Urothelium cell line (cell line): ENCODE results near the gene CCDC188.

Source experiments
- DNase-seq: peaks from one replicate; pipeline ENCODE4 v3.0.0; 2011; ENCODE audit warnings: low spot score, mixed read lengths
- FAIRE-seq: peaks from 2 replicates; lab custom pipeline; 2011; peaks lifted over from hg19 to GRCh38; lab: Jason Lieb, UNC

CCDC188 gene

DNA sequence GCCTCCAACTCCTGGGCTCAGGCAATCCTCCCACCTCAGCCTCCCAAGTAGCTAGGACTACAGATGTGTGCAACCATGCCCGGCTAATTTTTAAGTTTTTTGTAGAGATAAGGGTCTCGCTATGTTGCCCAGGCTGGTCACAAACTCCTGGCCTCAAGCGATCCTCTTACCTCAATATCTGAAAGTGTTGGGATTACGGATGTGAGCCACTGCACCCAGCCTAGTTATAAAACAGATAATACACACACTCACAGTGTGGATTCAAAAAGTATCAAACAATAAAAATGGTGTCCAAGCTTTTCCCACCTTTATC is 377 bp upstream of the CCDC188 start:
- FAIRE-seq (no peak), DNase-seq (no peak)

DNA sequence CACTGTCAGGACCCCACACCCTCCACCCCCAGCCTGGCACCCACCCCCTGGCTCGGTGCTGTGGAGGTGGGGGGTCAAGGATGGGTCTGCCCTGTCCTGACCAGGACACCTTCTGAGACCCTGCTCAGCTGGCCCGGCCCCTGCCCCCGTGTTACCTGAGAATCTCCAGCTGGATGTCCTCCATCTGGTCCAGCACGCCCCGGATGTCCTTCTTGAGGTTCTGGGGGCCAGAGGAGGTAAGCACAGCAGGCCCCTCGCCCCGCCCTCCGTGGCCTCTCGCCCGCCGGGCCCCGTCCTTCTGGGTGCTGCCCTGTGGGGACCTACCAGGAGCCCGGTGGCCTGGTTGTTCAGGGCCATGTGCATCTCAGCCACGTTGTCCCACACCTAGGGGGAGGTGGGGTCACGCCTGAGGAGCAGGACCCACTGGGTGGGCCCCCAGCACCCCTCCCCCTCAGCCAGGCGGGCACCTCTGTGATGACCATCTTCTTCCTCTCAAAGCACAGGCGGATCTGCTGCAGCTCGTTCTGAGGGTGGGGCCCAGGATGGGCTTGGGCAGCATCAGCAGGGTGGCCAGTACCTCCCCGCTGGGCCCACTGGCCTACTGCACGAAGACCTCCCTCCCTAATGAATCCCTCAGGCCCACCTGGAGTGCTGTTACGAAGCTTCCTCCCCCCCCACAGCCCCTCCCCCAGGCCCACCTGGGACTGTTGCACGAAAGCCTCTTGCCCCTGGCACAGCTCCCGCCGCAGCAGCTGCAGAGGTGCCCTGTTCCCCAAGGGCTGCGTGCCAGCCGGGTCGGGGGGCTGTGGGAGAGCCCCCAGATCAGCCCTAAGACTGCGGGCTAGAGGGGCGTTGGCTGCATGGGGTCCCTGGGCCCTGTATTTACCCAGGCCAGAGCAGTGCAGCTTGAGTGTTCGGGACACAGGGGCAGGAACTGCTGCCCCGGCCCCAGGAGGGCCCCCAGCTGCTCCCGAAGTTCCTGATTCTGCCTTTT is 1.3 kb downstream of the CCDC188 start:
- DNase-seq (no peak), FAIRE-seq (peak; percentile 85)

DNA sequence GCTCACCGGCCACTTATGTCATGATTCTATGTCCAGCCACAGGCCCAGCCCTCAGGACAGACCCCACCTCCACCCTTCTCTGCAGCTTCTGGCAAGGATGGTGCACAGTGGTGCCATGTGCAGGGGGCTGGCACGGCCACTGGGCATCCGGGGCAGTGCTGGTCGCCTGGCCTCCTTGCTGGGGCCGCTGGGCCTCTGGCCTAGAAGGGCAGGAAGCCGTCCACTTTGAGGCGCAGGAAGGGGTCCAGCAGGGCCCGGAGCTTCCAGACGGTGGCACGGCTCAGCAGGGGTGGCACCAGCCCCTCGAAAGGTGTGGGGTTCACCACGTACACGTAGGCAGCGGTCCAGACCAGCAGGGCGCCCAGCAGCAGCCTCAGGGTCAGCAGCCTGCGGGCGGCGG is 2.4 kb downstream of the CCDC188 start:
- DNase-seq (no peak), FAIRE-seq (no peak)

DNA sequence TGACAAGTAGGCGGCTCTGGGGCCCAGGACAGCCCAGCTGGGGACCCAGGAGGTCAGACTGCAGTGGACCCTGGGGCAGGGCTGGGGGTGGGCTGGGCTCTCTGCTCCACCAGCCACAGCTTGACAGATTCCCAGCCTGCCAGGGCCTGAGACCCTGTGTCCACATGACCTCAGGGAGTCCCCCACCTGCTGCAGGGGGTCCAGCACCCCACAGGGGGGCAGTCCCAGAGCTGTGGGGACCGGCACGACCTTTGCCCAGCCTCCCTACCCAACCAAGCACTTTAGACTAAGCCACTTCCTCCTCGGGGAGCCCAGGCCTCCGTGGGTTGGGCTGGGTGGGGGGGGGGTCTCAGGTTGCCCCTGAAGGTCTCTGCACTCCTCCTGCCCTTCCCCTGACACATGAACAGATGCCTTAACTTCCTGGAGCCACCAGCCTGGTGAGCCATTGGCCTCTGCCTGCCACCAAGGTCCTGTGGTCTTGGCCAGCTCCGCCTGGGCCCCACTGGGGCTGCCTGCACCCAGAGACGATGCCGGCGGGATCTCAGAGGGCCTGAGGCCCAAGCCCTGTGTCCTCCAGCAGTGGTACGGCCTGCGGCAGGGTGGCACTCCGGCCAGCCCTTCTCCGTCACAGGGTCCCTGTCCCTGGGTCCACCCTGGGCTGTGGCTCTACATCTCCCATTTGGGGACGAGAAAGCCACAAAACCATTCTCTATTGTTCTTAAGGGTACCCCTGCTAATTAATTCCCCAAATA is 3.4 kb downstream of the CCDC188 start:
- DNase-seq (no peak), FAIRE-seq (no peak)

DNA sequence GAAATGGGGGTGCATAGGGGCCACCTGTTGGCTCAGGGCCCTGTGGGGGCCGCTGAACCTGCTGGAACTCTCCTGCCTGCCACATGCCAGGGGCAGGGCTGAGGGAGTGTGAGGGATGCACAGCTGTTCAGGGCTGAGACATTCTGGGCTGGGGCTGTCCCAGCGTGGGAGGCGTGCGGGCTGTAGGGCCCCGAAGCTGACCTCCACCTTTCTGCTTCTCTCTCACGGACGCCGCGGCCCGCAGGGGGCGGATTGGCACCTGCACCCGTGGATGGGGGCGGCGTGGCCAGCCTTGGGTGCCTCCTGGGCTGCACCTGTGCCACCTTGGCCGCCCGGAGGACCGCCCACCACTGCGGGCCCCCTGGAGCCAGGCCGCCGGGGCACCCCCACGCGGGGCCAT is 4.1 kb downstream of the CCDC188 start:
- DNase-seq, result no peak
- no peak for FAIRE-seq

DNA sequence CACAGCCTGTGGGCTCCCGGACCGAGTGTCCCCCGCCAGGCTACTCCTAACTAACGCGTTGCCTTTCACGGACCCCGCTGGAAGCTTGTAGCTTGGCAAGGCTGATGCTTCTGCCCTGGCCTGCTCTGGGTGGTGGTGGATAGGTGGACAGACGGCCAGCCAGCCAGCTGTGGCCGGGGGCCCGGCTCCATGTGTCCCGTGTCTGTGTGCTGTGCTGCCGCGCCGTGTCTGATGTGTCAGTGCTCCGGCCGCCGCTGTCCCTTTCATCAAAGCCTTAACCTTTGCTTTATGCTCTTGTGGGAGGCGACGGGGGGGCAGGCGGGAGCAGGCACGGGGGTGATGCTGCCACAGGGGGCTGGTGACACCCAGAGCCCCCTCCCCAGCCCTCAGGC is 5.0 kb downstream of the CCDC188 start:
- no peak for FAIRE-seq
- no peak for DNase-seq

DNA sequence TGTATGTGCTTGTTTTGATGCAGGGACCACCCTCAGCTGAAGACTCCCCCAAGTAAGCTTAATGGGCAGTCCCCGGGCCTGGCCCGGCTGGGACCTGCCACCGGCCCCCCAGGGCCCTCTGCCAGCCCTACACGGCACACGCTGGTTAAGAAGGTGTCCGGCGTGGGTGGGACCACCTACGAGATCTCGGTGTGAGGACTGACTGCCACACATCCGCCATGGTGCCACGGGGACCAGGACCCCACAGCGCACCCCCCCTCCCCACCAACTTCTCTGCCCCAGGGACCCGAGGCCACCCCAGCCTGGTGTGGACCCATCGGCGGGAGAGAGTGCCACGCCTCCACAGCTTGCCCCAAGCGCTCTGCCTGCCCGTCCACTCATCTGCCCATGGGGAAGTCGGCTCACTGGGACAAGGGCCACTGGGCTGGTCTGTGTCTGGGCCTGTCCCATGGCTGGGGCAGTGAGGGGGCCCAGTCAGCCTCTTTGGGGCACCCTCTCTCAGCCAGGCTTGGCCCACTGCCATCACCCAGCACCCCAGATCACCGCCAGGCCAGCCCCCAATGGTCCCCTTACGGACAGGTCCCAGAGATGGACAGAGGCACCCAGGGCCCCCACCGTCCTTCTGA is 5.5 kb downstream of the CCDC188 start:
- FAIRE-seq (peak; percentile 23), DNase-seq (no peak)

DNA sequence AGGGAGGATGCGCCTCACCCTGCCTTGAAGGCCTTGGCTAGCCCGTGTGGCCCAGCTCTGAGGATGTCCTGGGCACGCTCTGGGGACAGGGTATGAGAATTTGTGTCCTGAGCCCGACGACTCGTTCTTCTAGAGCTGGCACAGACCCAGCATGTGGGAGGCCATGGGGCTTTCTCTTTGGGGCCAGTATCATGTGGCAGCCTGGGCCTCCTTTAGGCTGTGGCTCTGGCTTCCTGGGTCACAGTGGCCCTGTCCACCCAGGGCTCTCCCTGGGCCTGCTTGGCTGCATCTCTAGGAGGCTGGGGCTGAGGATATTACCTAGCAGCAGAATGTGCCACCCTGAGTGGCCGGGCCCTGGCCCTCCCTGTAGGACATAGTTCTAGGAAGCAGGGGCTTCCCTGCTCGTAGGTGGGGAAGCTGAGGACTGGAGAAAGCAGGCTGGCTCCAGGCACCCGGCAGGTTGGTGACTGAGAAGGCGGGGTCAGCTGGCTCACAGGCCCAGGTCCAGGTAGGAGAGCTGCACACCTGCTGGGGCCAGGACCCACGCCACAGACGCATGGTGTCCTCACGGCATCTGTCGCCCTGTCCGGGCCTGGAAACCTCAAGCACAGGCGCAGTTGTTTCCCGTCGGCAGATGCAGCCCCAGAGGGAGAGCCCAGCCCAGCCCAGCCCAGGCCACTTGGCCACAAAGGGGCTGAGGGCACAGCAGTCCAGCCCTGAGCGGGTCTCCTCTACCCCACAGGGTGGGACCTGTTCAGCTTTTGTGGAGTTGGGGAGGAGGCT is 6.8 kb downstream of the CCDC188 start:
- DNase-seq (no peak), FAIRE-seq (peak; percentile 58)

DNA sequence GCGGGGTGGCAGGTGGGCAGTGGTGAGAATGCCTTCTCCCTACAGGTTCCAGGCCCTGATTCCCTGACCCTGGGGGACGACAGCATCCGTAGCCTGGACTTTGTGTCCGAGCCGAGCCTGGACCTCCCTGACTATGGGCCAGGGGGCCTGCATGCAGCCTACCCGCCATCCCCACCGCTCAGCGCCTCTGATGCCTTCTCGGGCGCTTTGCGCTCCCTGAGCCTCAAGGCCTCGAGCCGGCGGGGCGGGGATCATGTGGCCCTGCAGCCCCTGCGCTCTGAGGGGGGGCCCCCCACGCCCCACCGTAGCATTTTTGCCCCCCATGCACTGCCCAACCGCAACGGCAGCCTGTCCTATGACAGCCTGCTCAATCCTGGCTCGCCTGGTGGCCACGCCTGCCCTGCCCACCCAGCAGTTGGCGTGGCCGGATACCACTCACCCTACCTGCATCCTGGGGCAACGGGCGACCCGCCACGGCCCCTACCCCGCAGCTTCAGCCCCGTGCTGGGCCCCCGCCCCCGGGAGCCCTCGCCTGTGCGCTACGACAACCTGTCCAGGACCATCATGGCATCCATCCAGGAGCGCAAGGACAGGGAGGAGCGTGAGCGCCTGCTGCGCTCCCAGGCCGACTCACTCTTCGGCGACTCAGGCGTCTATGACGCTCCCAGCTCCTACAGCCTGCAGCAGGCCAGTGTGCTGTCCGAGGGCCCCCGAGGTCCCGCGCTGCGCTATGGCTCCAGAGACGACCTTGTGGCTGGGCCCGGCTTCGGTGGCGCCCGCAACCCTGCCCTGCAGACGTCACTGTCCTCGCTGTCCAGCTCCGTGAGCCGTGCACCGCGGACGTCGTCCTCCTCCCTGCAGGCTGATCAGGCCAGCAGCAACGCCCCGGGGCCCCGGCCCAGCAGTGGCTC is 7.9 kb downstream of the CCDC188 start:
- no peak for FAIRE-seq

DNA sequence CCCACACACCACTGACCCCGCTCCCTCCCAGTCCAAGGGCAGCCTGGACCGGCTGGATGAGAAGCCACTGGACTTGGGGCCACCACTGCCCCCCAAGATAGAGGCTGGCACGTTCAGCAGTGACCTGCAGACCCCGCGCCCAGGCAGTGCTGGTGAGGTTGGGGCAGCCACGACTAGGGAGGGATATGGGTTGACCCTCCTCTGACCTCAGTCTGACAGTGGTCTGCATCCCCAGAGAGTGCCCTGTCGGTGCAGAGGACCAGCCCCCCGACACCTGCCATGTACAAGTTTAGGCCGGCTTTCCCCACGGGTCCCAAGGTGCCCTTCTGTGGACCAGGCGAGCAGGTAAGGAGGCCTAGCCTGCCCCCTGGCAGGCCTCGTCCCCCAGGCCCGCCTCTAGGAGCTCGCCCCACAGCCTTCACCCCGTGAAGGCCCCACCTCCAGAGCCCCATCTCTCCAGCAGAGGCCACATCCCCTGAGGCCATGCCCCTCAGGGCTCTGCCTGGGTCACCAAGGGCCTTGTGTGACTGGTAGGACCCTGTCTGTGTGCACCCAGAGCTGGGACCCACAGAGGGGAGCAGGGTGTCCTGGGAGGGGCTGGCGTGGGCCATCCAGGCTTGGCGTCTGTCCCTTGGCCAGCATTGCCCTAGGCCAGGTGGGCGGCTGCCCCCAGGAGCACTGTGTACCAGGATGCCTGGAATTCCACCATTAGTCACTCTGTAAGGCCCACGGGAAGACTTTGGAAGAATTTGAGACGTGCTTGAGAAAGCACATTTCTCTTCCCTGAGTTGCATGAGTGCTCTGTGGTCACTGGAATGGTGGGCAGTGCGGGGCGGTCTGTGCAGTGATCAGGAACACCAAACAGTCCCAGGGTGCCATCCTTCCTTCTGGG is 9.4 kb downstream of the CCDC188 start:
- DNase-seq (peak; percentile 43), FAIRE-seq (peak; percentile 99)

More for the DNA sequence above, 7.9 kb downstream of the CCDC188 start:
- no peak for DNase-seq

DNA sequence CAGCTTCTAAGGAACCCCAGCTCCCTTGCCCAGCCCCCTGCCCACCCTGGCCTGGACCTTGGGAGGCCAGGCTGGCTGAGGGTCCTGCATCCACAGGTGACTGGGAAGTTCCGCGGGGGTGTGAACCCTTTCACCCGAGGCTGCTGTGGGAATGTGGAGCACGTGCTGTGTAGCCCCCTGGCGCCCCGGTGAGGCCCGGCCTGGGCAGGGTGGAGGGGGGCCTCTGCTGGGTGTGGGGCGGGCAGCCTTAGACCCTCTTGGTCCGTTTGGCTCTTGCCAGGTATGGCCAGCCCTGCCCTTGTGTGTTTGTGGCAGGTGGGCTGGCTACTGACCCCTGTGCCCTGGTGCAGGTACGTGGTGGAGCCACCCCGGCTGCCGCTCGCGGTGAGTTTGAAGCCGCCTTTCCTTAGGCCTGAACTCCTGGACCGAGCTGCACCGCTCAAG is 10.3 kb downstream of the CCDC188 start:
- DNase-seq (no peak), FAIRE-seq (no peak)

DNA sequence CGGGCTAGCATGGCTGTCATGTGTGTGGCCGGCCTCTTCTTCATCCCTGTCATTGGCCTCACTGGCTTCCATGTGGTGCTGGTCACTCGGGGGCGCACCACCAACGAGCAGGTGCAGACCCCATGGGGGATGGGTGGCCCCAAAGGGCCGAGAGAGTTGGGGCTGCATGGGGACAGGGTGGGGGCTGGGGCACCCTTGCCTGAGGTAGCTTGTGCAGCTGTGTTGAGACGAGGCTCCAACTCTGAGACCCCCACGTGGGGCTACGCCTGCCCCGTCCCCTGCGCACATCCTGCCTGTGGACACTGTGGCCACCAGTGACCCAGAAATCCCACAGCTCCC is 10.8 kb downstream of the CCDC188 start:
- peak; percentile 32 for FAIRE-seq
- no peak for DNase-seq

DNA sequence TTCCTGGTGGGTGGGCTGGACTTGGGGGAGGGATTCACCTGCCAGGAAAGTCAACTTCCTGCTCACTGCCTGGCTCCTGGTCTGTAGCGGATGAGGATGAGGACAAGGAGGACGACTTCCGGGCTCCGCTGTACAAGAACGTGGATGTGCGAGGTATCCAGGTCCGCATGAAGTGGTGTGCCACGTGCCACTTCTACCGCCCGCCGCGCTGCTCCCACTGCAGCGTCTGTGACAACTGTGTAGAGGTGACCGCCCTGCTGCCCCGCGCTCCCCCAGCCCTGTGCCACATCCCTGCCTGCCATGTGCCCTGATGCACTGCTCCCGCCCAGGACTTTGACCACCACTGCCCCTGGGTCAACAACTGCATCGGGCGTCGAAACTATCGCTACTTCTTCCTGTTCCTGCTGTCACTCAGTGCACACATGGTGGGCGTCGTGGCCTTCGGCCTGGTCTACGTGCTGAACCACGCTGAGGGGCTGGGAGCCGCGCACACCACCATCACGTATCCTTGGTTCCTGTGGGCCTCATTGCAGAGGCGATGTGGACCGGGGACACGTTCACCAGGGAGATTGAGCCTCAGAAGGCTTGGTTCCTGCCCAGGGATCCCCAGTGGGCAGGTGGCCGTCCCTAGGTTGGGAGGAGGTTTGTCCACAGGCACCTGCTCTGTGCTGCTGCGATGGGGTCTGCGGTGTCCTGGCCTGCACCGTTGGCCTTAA is 11.3 kb downstream of the CCDC188 start:
- FAIRE-seq (peak; percentile 30), DNase-seq (no peak)

DNA sequence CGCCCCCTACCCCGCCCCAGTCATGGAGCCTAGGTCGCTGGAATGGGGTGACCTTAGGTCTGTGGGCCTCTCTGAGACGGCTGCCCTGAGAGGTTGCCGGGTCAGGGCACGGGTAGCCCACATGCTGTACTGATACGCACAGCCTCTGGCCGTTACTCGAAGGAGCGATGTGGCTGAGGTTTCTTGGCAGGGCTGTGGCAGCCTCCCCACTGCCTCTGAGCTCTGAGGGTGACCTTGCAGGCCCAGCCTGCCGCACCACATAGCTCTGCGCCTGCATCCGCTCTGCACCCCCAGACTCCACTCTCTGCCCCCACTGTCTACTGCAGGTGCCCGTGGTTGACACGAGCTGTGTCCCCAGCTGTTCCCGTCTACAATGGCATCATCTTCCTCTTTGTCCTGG is 12.0 kb downstream of the CCDC188 start:
- DNase-seq, result no peak
- FAIRE-seq, result no peak

DNA sequence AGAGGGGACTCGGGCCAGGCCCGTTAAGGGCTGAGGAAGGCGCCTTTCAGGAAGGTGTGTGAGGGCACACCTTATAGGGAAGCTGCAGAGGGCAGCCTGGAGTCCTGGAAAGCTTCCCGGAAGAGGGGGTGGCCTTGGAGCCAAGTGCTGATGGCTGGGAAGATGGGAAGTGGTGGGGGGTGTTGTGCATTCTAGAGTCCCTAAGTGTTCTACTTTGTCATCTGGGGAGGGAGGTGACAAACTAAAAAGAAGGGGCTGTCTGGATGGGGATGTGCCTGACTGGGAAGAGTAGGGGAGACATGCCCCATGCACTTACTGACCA is 12.5 kb downstream of the CCDC188 start:
- FAIRE-seq (no peak), DNase-seq (no peak)

DNA sequence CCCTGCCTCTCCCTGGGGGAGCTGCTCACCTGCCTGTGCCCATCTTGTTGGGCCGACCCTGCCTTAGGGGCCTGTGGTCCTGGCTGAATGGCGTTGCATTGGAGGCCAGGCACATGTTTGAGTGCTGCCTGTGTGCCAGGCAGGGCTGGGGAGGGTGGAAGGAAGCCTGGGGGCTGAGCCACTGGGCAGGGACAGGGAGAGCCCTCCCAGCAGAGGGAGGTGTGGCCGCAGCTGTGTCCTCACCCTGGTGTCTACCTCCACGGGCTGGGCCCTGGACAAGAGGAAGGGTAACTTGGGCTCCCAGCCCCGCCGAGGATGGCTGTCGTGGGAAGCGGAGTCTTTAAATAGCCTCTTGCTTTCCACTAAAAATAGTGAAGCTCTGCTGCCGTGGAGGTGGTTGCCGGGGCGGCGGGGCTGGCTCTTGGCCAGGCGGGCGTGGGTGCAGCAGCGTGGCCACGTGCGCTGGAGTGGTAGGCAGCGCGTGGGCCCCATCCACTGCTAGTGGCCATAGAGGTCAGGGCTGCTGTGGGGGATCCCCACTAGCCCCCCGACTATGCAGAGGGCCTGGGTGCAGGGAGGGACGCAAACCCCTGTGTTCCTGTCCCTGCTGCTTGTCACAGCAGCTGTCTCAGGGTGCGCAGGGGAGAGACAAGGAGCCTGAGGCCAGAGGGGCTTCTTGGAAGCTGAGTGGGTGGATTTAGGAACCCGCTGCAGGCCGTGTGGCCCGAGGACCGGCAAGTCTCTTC is 13.0 kb downstream of the CCDC188 start:
- DNase-seq (no peak), FAIRE-seq (no peak)

DNA sequence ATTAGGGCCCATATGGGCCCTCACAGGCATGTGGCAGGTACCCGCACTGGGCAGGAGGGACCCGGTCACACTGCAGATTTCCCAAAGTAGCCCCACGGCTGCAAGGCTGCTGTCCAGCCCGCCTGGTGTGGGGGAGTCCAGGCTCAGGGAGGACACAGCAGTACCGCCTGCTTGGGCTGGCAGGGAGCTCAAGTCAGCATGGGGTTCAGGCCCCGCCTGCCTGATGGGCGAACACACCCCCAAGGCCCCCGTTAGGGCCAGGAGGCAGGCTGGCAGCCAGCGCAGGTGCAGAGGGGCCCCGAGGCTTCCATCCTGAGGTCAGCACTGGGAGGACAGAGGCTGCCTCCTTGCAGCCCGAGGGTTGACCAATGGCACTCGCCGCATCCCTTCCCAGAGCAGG is 13.7 kb downstream of the CCDC188 start:
- no peak for FAIRE-seq
- DNase-seq, result no peak

DNA sequence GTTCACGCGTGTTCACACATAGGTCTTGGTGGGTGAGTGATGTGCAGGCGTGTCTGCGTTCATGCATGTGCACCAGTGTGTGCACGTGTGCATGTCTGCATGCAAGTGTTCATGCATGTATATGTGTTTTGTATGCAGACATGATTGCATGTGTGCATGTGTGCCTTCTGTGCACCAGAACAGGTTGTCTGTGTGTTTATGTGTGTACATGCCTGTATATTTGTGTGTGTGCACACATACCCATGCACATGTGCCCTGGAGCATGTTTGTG is 14.3 kb downstream of the CCDC188 start:
- FAIRE-seq (no peak), DNase-seq (no peak)
